NCI-H2081 (cell line): ENCODE results near the gene ADCY1.

Source experiments
- DNase-seq, 2 experiments: peaks; one replicate each; lab custom pipeline; 2025; lab: John Stamatoyannopoulos, UW

ADCY1 gene

DNA sequence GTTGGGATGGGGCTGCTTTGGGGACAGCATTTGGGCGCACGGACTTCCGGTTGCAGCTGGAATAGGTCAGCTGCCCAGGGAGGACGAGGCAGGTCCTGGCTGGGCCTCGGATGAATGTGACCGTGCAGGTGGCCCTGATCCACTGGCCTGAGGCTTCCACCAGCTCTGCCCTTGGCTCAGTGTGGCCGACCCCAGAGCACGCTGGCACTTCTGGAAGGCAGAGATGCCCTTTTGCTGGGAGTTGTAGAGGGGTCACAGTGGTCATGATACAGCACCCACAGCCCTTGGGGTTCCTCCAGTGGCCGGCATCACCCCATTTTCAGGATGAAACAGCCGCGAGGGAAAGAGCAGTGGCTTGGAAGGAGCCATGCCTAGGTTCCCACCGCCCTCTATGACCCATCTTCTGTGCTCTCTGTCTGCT lies 19.0 kb downstream of the ADCY1 start:
- DNase-seq, result no peak

DNA sequence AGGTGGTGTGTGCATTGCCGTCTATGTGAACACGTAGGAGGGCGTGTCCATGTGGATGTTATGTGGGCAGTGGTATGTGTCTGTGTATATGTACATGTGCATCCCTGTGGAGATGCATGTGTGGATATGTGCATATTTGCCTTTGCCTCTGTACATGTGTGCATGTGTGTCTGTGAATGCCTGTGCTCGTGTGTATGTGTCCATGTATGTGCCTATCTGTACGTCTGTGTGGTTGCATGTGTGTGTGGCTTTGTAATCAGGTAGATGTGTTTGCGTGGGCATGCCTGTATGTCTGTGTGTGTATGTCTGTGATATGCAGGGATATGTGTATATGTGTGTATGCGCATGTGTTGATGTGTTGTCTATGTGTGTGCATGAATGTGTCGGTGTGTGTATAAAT lies 19.7 kb downstream of the ADCY1 start:
- DNase-seq, result no peak

DNA sequence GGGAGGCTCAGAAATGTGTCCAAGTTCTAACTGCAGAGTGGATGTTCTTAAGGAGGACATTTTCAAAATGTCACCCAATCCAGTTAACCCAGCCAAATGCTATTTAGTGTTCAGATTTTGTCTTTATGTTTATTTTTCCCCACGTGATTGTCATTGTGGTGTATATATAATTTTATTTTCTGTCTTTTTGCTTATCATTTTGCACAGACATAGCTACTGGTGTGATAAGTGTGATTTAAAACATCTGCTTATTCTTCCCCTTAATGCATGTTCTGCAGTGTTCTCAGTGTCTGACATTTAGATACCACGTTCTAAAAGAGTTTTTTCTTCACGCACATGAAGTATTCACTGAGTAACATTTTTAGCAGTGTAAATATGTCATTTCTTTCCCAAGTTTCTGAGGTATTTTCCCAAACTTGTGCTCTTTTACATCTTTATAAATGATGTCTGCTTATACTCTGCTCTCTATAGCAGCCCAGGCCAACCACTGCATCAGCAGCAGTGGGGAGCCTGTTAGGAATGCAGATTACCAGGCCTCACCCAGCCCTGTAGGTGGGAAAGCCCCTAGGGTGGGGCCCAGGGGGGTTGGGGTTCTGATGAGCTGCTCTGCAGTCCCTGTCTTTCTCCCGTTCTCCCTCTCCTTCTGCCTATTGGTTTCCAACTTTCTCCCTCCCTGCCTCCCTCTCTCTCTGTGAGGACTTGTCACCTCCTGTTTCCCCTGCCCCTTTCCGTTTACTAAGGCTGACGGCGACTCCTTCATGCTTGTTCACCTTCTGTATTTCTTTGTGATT lies 20.8 kb downstream of the ADCY1 start:
- DNase-seq, result no peak

DNA sequence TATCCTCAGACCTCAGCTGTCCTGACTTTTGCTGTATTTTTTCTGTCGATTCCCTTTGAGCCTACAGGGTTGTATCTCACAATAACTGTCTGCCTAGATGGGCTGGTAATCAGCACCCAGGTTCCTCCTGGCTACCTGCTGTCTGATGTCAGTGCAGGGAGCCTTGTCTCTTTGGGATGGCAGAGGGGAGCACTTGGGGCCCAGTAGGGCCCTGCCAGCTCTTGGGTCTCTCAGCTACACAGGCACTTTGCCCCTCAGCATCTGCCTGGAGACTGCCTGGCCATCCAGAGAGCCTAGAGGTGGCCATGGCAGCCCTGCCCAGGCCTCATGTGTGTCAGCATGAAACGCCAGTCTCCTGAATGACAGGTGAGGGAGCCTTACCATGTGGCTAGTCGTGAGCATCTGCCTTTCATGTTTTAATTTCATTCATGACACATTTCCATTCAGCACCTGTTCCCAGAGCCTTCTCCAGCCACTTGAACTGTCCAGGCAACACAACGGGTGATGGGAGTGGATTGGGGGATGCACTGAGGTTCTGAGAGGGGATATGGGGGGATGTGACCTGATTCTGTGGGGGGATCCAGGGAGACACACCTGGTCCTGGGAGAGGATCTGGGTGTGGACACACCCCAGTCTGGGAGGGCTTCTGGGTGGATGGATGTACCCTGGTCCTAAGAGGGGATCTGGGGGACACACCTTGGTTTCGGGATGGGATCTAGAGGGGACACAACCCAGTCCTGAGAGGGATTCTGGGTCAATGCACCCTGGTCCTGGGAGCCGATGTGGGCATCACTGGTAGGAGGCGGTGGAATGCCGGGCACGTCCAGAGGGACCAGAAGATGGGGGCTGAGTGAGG lies 21.9 kb downstream of the ADCY1 start:
- no peak for DNase-seq

DNA sequence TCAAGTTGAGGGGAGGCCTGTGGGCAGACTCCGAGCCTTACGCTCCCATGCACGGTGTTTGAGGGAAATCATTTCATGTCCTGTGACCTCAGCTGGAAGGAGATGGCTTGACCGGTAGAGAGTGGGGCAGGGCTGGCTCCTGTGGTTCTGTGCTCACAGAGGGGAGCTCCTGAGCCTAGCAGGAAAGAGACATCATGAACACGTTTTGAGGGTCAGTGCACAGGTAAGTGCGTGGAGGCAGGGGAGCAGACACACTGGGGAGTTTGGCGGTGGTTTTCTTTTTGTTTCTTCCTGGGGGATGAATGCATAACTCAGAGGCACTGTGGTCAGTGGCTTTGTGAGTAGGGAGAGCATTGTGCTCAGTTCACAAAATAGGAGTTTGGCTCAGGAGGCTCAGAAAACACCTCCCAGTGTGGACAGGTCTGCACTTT lies 22.5 kb downstream of the ADCY1 start:
- DNase-seq, result no peak

DNA sequence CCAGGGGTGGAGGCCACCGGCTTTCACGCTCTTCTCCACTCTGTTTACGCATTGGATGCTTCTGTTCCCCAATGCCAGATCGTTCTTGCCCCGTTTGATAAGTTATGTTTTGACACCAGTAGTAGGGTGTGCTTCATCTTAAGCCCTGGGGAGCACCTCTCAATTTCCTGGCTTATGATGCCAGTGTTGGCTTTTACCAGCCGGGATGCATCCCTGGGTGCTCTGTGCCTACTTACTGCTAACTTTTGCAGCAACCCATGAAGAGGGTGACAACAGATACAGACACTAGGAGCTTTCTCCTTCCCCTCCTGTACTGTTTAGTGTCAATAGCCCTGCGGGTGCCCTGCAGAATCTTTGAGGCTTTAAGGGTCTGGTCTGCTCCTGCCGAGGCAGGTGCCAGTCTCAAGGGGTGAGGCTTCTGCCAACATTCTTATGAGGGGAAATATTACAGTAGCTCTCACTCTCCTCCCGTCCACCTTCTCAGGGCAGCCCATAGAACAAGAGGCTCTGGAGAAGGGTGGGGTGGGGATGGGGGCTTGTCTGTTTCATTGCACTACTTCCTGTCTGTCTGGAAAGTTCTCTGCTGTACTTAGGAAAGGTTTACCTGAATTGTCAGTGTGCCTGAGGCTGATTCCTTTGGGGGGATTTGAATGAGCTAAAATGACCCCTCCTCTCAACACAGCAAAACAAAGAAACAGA lies 23.3 kb downstream of the ADCY1 start:
- DNase-seq, result no peak

DNA sequence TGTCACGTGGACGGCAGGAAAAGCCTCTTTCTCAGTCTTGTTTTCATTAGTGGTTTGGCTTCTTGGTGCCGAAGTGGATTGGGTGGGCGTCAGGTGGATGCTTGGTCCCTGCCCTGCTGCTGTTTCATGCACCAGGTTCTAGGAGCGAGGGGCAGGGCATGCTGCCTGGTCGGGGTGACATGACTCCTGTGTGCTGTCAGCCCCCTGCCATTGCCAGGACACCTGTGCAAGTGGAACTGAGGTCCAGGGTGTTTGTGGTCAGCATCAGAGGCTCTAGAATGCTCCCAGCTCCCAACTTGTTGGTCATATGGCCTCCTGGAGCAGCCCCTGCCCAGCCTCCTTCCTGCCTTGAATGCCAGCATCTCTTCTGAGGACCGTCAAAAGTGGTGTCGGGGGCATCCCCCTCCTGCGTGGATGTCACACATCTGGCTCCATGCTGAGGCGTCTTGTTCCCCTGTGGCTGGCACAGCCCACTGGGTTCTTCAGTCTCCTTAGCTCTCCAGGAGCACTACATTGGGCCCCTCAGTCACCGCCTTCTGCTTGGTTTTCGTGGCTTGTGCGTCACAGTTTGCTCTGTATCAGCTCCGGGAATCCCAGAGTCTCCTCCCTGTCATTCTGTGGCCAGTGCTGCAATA lies 24.8 kb downstream of the ADCY1 start:
- no peak for DNase-seq

DNA sequence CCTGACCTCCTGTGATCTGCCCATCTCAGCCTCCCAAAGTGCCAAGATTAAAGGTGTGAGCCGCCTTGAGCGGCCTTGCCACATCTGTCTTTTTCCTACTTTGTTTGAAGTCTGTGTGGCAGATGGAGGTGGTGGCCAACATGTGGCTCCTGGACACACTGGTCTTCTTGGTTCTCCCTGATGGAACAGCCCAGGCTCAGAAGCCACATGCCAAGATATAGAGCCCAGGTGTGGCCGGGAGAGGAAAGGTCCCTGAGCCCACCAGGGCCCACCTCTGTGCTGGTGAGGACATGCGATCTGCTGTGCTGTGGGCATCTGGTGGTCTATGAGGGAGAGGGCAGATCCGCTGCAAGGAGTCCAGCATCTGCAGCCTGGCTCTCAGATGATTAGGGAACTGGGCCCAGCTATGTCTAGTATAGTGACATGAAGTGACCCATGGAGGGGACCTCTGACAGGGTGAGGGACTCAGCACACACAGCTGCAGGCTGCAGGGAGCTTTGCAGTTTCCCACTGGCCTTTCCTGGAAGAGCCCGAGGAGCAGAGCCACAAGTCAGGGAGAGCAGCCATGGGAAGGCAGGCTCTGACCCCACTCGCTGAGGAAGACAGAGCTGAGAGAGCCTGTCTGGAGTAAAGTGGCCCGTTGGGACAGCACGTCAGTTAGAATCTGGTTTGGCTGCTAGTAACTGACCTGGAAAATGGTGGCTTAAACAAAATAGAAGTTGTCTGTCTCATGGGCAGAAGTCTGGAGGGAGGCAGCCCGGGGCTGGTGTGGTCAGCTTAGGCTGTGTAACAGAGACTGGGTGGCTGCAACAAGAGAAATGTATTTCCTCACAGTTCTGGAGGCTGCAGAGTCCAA lies 25.9 kb downstream of the ADCY1 start:
- no peak for DNase-seq

DNA sequence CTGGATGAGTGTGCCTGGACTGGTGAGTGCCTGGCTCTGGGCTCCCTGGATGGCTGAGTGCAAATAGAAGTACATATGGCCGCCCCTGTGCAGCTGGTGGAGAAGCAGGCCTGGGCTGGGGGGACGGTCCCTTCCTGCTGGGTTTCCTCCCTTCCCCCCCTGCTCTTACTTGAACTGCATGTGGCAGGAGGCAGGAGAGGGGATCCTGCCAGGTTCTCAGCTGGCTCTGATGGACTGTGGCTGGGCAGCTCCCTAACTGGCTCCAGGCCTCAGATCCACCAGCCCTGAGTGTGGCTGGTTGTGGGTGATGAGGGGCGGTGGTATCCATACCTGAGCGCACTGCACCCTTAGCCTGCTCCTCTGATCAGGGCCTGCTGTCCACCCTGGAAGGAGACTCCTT lies 26.9 kb downstream of the ADCY1 start:
- DNase-seq, result no peak

DNA sequence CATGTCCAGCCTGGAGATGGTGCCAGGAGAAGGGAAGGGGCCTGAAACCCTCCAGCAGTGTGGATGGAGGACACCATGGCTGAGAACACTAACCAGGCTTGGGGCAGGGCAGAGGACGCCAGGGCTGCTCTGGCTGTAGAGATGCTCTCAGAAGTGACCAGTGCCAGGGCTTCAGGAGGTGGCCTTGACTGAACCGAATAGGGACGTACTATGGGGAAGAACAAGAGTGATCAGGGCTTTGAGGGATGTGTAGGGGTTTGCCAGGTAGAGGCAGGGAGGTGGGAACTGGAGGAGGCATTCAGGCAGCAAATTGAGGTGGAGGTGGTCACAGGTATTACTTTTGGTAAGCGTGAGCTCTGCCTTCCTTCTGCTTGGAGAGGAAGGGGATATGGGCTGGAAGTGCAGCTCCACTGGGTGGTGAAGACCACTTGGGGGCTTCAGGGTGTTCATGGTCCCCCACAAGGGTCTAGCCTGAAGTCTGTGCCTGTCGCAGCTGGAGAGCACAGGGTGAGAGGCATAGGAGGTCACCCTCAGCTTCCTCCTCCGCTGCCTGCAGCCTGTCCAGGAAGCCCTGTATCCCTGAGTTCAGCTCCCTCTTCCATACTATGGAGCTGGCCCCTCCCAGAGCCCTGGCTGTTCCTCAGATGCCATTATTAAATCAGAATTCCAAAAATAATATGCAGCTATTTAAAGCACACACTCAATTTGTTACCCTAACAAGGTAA lies 27.8 kb downstream of the ADCY1 start:
- DNase-seq, result no peak

DNA sequence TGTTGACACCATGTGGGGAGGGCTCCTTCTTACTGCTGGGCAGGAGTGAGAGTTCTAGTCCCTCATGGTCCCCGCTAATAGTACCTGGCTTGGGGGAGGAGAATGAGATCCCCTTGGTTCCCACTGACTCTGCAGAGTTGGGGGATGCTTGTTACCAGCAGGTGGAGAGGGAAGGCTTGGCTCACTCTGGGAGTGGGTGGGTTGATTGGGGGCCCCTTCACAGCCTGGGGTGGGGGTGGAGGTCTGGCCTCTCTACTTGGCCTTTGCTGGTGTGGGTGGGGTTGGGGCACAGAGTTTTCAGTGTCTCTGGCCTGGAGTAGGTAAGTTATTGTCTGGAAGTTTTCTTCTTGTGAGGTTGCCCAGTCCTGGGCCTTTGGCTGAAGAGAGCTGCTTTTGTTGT lies 31.9 kb downstream of the ADCY1 start:
- no peak for DNase-seq

DNA sequence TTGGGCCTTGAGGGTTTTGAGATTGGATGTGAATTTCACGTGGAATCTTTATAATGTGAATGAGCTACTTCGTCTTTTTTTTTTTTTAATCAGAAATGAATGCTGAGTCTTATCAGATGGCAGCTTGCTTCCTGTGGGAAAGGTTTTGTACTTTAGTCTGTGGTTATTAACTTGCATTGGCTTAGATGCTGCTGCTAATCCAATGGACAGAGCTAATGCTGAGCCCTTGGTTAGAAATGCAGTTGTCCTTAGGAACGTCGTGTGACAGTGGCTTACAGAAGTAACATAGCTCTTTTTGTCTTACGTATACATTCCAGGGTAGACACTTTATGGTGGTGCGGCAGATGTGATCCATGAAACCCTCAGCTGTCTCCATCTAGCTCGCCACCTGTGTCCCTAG lies 32.8 kb downstream of the ADCY1 start:
- no peak for DNase-seq

DNA sequence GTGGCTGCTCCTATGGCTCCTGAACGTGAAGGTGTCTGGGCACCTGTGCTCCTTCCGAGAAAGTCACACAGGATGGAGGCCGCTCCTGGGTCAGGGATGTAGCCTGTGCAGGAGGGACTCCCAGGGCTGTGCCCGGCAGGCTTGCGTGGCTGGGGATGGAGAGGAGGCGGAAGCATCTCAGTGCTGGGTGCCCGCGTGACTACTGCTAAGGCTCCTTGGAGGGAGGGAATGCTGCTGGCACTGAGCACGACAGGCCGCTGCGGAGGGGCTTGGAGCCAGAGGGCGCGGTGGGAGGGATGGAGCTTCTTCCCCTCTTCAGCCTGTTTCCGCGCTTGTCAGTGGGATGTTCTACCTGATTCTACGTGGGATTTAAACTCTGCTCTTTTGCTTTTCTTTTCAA lies 35.0 kb downstream of the ADCY1 start:
- DNase-seq, result no peak

DNA sequence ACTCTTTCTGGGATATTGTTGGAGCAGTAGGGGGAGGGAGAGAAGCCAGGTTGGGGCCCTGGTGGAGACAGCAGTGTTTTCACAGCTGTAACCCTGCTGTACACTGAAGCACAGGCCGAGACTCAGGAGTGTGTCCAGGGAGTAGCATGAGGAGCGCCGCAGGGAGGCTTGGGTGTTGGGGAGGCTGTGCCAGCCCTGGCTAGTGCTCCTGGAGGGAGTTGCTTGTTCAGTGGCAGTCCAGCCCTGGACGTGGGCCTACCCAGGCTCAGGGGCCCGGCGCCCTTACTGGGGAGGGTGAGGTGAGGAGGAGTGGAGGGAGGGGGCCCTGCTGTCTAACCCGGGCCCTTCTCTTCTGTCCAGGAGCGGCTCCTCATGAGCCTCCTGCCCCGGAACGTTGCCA lies 35.9 kb downstream of the ADCY1 start:
- no peak for DNase-seq

DNA sequence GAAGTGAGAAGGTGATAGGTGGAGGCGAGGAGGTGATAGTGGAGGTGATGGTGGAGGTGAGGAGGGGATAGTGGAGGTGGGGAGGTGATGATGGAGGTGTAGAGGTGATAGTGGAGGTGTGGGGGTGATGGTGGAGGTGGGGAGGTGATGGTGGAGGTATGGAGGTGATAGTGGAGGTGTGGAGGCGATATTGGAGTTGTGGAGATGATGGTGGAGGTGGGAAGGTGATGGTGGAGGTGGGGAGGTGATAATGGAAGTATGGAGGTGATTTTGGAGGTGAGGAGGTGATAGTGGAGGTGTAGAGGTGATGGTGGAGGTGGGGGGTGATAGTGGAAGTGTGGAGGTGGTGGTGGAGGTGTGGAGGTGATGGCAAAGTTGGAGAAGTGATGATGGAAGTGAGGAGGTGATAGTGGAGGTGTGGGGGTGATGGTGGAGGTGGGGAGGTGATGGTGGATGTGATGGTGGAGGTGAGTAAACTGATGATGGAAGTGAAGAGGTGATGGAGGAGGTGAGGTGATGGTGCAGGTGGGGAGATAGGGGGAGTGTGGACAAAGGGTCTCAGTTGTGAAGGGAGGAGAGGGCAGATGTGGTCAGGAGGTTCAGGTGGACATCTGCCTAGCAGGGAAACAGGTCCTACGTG lies 36.6 kb downstream of the ADCY1 start:
- no peak for DNase-seq

DNA sequence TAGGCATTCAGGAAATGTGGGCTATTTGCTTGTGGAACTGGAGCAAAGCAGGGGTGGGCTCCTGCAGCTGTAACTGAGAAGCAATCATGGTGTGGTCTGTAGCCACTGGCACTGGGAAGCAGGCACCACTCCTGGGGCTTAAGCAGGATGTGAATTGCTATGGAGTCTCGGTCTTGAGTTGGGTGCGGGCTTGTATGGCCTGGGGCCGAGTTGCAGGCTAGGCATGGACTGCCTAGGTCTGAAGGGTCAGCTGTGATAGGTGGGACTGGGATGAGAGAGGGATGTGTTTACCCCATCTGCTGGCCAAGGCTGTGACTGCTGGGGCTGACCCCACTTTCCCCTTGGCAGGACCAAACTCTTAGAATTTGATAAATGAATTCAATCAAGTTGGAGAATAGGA lies 43.0 kb downstream of the ADCY1 start:
- no peak for DNase-seq

DNA sequence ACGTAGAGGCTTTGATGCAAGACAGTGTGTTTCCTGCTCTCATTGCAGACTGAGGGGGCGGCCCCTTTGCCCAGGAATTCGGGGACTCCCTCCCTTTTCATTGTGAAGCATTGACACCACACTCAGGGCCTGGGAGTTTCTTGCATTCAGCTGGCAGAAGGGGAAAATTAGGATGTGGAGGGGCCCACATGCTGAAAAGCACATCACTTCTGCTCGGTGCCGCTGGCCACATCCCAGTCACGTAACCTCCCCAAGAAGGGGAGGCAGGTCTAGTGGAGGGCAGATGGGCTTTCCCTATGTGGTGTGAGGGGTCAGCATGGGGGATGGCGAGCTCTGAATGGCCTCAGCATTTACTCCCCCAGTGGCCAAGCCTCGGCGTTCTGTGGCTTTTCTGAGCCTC lies 47.9 kb downstream of the ADCY1 start:
- no peak for DNase-seq

DNA sequence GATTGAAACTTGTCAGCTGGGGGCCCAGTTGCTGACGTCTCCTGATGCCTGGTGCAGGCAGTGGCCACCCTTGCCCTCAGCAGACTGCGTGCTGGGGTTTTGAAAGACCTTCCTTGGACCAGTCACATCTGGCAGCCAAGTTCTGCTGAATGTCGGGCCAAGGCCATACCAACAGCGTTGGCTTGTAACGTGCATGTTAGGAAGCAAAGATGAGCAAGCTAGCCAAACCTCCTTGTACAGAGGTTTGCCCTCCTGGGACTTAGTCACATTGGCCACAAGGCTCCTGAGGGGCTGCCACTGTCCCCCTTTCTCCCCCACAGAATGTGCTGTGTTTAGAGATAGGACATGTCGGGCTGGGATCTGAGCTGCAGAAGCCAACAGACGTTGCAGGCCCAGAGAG lies 49.0 kb downstream of the ADCY1 start:
- DNase-seq, result no peak

DNA sequence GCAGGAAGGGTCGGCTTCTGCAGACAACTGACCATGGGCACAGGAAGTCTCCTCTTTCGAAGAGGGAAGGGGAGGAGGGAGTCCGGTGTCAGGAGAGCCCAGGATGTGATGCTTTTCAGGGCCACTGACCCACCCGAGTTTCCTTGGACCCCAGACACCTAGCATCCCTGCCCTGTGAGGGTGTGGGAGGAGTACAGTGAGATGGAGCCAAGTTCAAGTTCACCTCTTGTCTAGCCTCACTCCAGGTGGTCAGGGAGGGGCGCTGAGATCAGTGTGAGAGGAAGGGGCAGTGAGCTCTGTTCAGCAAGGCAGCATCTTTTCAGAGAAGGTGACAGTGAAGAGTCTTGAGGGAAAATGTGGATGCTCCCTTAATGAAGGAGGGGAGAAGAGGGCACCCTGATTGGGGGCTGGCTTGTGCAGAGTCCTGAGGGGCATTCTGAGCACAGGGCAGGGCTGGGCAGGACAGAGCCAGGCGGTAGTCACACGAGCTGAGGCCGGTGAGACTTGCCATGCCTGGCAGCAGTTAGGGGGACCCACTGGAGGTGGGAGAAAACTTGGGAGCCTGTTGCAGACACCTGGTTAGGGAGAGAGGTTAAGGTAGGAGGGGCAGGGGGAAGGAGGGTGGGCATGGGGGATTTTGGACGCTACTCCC lies 49.7 kb downstream of the ADCY1 start:
- DNase-seq, result no peak

DNA sequence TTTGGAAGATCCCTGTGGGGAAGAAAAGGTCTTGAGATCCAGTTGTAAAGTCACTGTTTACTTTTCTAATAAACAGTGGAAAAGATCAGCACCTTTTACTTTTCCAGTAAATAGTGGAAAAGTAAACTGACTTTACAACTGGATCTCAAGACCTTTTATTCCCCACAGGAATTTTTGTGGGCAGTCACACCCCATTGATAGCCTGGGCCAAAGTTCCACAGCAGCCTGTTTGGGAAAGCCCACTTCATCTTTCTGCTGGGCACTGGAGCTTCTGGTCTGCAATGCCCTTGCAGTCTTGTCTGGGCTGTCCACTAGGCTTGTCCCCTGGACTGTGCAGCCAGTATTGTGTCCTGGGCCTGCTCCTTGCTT lies 50.2 kb downstream of the ADCY1 start:
- DNase-seq, result no peak
